Calu3 (cell line): ENCODE data around the gene TMOD2. TPM values are rescaled to one million over a fixed set of nuclear protein-coding genes. Genes with fewer than 3 reads are reported as not detected.

ENCODE experiments used
- BruUV-seq: library from RNA; stranded (reverse); fragments of 400-500 nt; replicated peaks from 2 replicates; lab custom pipeline; 2021; lab: Mats Ljungman, UMichigan
- CTCF ChIA-PET: fragments of 300-600 bp; sonication (Branson Sonifier 250); formaldehyde crosslinking; loops from one replicate; lab custom pipeline; 2022; ENCODE audit warnings: antibody characterized with exemption; lab: Charles Lee
- DNase-seq: peaks from one replicate; pipeline ENCODE4 v3.0.0; 2022
- H3K27ac Mint-ChIP-seq: one replicate; pipeline ENCODE4 v1.8.0; 2022; ENCODE audit warnings: mixed read lengths; ENCODE audit not compliant: unreplicated experiment
- H3K27me3 Mint-ChIP-seq: one replicate; pipeline ENCODE4 v1.8.0; 2022; ENCODE audit warnings: mixed read lengths; ENCODE audit not compliant: unreplicated experiment
- H3K36me3 Mint-ChIP-seq: one replicate; pipeline ENCODE4 v1.8.0; 2022; ENCODE audit warnings: mild to moderate bottlenecking, moderate library complexity, mixed read lengths; ENCODE audit not compliant: insufficient read depth, unreplicated experiment
- H3K4me1 Mint-ChIP-seq: one replicate; pipeline ENCODE4 v1.8.0; 2022; ENCODE audit warnings: mild to moderate bottlenecking, low read depth, mixed read lengths; ENCODE audit not compliant: unreplicated experiment
- H3K4me3 Mint-ChIP-seq: one replicate; pipeline ENCODE4 v1.8.0; 2022; ENCODE audit warnings: mild to moderate bottlenecking, low read depth, moderate library complexity, mixed read lengths; ENCODE audit not compliant: unreplicated experiment
- H3K9me3 Mint-ChIP-seq: one replicate; pipeline ENCODE4 v1.8.0; 2022; ENCODE audit warnings: low read depth, mixed read lengths; ENCODE audit not compliant: unreplicated experiment
- CTCF ChIP-seq: fragments of 200-600 bp; IDR thresholded peaks from one replicate; pipeline ENCODE4 v1.8.0; 2022; ENCODE audit warnings: antibody characterized with exemption; ENCODE audit not compliant: unreplicated experiment
- intact Hi-C: fragments of 100-400 bp; cut with micrococcal nuclease; formaldehyde crosslinking; loops from one replicate; pipeline ENCODE4 v1.10.0; 2022; ENCODE audit not compliant: unreplicated experiment
- total RNA-seq: library from RNA; stranded (reverse); gene quantifications from 2 replicates; pipeline ENCODE4 v1.2.3, GENCODE V29; 2022

Gene TMOD2
- total RNA-seq, 1 experiment from 2014 or later, result 0.64 TPM

GRCh38 chr15:51736069-51736468 lies 15.3 kb upstream of the TMOD2 start:
- BruUV-seq, result no TSS peak
- peak overlapping the region; percentile 81 for H3K4me3 Mint-ChIP-seq
- peaks cover 23% of the 10 kb centered on the region for H3K36me3 Mint-ChIP-seq
- H3K4me1 Mint-ChIP-seq, result peaks cover 40% of the 10 kb centered on the region
- no peak overlapping the region for H3K27ac Mint-ChIP-seq
- H3K27me3 Mint-ChIP-seq, result no peaks in the 10 kb centered on the region
- intact Hi-C loops, result no loop called here
- TF ChIP-seq CTCF, result no peak
- no peak for DNase-seq
- no peaks in the 10 kb centered on the region for H3K9me3 Mint-ChIP-seq
- CTCF ChIA-PET, result interaction anchor here (0.6 to 2.7 kb wide), 4 partner anchors 28 to 199 kb away, joined by 3 to 16 read pairs (median 3); no protein-coding TSS in a partner anchor

GRCh38 chr15:51736751-51737521 lies 14.5 kb upstream of the TMOD2 start:
- Mint-ChIP-seq H3K4me3 (peak overlapping the region; percentile 81), H3K36me3 (peaks cover 23% of the 10 kb centered on the region), H3K27me3 (no peaks in the 10 kb centered on the region), H3K4me1 (peaks cover 32% of the 10 kb centered on the region), H3K9me3 (no peaks in the 10 kb centered on the region), H3K27ac (no peak overlapping the region)
- peak; percentile 56 for DNase-seq
- CTCF ChIA-PET, result interaction anchor here (0.6 to 2.7 kb wide), 7 partner anchors 27 to 1200 kb away, joined by 3 to 16 read pairs (median 3); no protein-coding TSS in a partner anchor
- intact Hi-C loops, result no loop called here
- no TSS peak for BruUV-seq
- no peak for TF ChIP-seq CTCF

- no TSS peak for BruUV-seq
- TF ChIP-seq CTCF, result no peak
- Mint-ChIP-seq H3K4me1 (peaks cover 24% of the 10 kb centered on the region), H3K4me3 (peak within 1 kb of the TSS; percentile 81), H3K36me3 (peaks cover 23% of the 10 kb centered on the region), H3K9me3 (no peaks in the 10 kb centered on the region), H3K27ac (peak within 1 kb of the TSS; percentile 3), H3K27me3 (no peaks in the 10 kb centered on the region)
- intact Hi-C loops, result no loop called here
- DNase-seq, result peak; percentile 67
- CTCF ChIA-PET, result interaction anchor here (0.6 to 2.7 kb wide), 4 partner anchors 39 to 929 kb away, joined by 3 to 16 read pairs (median 4); no protein-coding TSS in a partner anchor
These were observed 13.7 kb upstream of the TMOD2 start, which contains the start of gene LYSMD2 for GRCh38 chr15:51737522-51738305. LYSMD2 (minus strand) TSS chr15:51737655; CDS start chr15:51737622, 33 bp downstream.

GRCh38 chr15:51738553-51738952 lies 12.8 kb upstream of the TMOD2 start:
- no TSS peak for BruUV-seq
- TF ChIP-seq CTCF, result no peak
- H3K9me3 Mint-ChIP-seq, result no peaks in the 10 kb centered on the region
- H3K27me3 Mint-ChIP-seq, result no peaks in the 10 kb centered on the region
- no peak for DNase-seq
- CTCF ChIA-PET, result no interaction called here
- peak overlapping the region; percentile 3 for H3K27ac Mint-ChIP-seq
- H3K36me3 Mint-ChIP-seq, result peaks cover 23% of the 10 kb centered on the region
- H3K4me3 Mint-ChIP-seq, result peak overlapping the region; percentile 81
- H3K4me1 Mint-ChIP-seq, result peaks cover 20% of the 10 kb centered on the region
- intact Hi-C loops, result no loop called here
